DMS 273 (cell line): Measurements from ENCODE around the gene FAM184A.
"Not testable (repeated sequence)": the region's sequence is repeated elsewhere in the genome, so short reads cannot be mapped to it uniquely, and the experiment has no call there.

ENCODE experiments used
- DNase-seq: peaks from one replicate; lab custom pipeline; 2025; ENCODE audit not compliant: unreplicated experiment; lab: John Stamatoyannopoulos, UW

FAM184A gene

GRCh38 chr6:119097815-119098361, 19.4 kb upstream of the FAM184A start:
- not testable (repeated sequence) for DNase-seq

- peak; percentile 65 for DNase-seq
Measured at GRCh38 chr6:119096721-119097565, 18.5 kb upstream of the FAM184A start.

GRCh38 chr6:119090256-119090655, 11.8 kb upstream of the FAM184A start:
- DNase-seq: no peak

- no peak for DNase-seq
Measured at GRCh38 chr6:119084784-119085183, 6.3 kb upstream of the FAM184A start.

GRCh38 chr6:119083007-119083406, 4.5 kb upstream of the FAM184A start:
- DNase-seq: no peak

- DNase-seq: peak; percentile 71
Measured at GRCh38 chr6:119079283-119079809, 882 bp upstream of the FAM184A start.

GRCh38 chr6:119077643-119078375, 655 bp downstream of the FAM184A start:
- DNase-seq: peak; percentile 80

GRCh38 chr6:119077391-119077642, 1.1 kb downstream of the FAM184A start:
- DNase-seq: no peak

GRCh38 chr6:119076576-119077390, 1.7 kb downstream of the FAM184A start:
- DNase-seq: peak; percentile 49

GRCh38 chr6:119076173-119076572, 2.3 kb downstream of the FAM184A start:
- no peak for DNase-seq

- no peak for DNase-seq
Measured at GRCh38 chr6:119075200-119075981, 3.1 kb downstream of the FAM184A start.

- DNase-seq: peak; percentile 9
Measured at GRCh38 chr6:119073307-119074051, 5.0 kb downstream of the FAM184A start.

- no peak for DNase-seq
Measured at GRCh38 chr6:119071576-119071975, 6.9 kb downstream of the FAM184A start.

- no peak for DNase-seq
Measured at GRCh38 chr6:119067091-119067490, 11.4 kb downstream of the FAM184A start.

GRCh38 chr6:119066517-119066916, 11.9 kb downstream of the FAM184A start:
- DNase-seq: no peak

GRCh38 chr6:119065955-119066354, 12.5 kb downstream of the FAM184A start:
- DNase-seq: no peak

- DNase-seq: no peak
Measured at GRCh38 chr6:119065382-119065781, 13.1 kb downstream of the FAM184A start.

GRCh38 chr6:119063491-119063890, 15.0 kb downstream of the FAM184A start:
- DNase-seq: no peak

GRCh38 chr6:119061215-119061614, 17.2 kb downstream of the FAM184A start:
- DNase-seq: no peak
